Amniotic stem cell (primary cell): ENCODE data around the gene ADRA1B.
A peak's percentile ranks its signal among the peaks of the same experiment; 100 is the strongest.
"Not testable (repeated sequence)": the region's sequence is repeated elsewhere in the genome, so short reads cannot be mapped to it uniquely, and the experiment has no call there.

ENCODE experiments used
- DNase-seq: peaks from one replicate; lab custom pipeline; 2025; lab: John Stamatoyannopoulos, UW

ADRA1B gene

DNA sequence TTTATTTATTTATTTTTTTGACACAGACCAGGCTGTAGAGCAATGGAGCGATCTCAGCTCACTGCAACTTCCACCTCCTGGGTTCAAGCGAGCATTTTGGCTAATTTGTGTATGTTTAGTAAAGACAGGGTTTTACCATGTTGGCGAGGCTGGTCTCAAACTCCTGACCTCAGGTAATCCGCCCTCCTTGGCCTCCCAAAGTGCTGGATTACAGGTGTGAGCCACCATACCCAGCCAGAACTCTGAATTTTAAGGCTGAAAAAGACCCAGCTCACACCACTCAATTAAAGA, 49.5 kb downstream of the ADRA1B start:
- DNase-seq: not testable (repeated sequence)

DNA sequence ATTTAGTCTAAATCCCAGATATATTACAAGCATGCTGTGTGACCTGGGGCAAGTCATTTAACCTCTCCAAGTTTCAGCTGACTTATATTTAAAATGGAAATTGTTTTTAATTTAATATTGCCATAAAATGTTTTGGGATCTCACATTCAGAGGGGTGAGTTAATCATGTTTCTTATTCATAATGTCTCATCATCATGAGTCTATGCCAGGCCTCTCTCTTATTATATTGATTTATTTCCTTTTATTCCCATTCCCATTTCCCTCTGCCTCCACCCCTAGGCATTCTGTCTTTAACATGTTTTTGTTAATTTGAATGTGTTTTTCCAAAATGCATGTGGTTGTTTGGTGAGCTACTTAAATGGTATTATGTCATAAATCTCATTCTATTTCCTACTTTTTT, 53.7 kb downstream of the ADRA1B start:
- no peak for DNase-seq

DNA sequence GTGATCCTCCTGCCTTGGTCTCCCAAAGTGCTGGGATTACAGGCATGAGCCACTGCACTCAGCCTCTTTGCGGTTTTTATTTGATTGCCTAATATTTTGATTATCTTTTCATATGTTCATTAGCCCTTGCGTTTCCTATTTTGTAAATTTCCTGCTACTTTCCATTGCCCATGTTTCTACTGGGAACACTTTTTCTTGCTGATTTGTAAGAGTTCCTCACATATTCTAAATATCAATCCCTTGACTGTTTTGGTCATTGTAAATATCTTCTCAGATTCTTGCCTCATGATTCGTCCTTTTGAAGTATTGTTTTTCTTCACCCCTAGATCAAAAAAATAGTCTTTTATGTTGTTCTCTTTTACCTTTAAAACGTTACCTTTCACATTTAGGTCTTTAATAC, 54.8 kb downstream of the ADRA1B start:
- DNase-seq: no peak

DNA sequence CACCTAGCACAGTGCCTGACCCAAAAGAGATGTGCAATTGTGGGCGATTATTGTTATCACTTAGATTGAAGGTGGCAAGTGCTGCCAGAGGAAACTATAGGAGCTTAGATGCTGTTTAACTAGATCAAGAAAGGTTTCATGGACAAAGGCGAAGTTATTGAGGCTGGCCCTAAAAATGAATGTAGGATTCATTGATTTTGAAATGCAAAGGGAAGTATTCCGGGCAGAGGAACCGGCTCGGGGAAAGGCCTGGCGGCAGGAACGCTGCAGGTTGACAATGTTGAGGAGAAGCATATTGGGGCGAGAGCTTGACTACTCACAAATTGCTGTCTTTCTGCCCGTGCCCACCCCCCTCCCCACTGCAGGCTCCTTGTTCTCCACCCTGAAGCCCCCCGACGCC, 55.2 kb downstream of the ADRA1B start:
- no peak for DNase-seq

DNA sequence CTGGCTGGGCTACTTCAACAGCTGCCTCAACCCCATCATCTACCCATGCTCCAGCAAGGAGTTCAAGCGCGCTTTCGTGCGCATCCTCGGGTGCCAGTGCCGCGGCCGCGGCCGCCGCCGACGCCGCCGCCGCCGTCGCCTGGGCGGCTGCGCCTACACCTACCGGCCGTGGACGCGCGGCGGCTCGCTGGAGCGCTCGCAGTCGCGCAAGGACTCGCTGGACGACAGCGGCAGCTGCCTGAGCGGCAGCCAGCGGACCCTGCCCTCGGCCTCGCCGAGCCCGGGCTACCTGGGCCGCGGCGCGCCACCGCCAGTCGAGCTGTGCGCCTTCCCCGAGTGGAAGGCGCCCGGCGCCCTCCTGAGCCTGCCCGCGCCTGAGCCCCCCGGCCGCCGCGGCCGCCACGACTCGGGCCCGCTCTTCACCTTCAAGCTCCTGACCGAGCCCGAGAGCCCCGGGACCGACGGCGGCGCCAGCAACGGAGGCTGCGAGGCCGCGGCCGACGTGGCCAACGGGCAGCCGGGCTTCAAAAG, 55.7 kb downstream of the ADRA1B start:
- DNase-seq: no peak

DNA sequence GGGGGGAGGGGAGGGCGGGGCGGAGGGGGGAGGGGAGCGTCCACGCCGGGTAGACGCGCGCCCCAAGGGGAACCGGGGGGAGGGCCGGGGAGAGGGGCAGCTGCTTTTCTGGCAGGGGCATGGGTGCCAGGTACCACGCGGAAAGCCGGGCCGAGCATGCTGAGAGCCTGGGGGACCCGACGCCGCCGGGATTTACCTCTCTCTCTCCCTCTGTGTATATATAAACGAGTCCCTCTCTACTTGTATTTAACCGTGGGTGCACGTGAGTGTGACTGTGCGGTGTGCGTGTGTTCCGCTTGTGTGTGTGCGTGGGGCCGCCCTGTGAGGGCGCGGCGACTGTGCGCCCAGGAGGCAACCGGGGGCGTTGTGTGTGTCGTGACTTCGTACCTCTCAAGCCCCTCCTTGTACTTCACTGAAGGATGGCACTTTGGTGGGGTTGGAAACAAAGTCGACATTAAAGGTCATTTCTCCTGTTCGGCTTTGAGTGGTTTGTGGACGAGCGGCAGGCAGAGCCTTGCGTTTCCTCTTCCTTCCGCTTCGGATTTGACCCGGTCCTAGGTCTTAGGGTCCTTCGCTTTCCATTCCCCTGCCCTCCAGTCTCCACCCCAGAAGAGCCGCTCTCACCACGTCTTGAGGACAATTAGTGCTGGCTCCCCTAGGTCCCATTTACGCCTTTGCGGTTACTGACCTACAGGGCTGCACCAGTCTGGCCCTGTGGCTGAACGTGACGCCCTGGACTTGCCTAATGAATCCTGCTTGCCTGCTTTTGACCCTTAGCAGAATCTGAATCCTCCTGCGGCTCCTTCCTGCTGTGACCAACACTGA, 56.5 kb downstream of the ADRA1B start:
- no peak for DNase-seq

DNA sequence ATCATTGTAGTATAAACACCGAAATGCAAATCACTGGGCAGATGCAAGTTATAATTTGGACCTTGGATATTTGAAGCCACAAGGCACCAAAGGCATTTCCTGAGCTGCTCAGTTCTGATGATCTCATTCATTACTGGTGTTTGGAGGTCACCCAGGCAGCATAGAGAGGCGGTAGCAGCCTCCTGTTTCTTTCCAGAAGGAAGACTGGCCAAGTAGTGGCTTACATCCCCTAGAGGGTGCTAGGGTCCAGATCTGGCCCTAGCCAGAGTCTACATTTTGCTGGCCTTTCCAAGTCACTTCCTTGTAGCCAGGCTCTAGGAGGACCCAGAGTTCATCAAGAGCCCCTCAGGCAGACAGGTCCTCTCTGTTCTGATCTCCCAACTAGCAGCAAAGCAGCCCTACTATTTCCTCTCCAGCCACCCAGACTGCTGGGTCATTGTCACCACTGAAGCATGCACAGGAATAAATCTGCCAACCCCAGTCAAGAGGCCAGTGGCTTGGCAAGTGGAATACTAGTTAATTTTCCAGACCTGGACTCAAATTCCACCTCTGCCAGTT, 59.3 kb downstream of the ADRA1B start:
- DNase-seq: peak; percentile 77

DNA sequence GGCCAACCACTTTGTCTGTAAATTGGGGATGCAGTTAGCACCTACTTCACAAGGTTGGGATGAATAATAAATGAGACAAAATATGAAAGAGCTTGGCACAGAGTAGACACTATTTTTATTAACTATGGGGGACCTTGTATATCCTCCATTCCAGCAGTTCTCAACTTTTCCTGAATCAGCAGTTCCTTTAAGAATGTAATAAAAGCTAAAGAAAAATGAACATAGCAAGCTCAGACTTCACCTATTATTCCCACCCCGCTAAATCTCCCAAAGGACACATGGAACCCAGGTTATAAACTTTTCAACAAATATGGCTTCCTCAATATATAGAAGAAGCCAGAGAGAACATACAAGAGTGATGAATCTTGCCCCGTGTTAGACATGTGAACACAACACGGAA, 60.6 kb downstream of the ADRA1B start:
- no peak for DNase-seq

DNA sequence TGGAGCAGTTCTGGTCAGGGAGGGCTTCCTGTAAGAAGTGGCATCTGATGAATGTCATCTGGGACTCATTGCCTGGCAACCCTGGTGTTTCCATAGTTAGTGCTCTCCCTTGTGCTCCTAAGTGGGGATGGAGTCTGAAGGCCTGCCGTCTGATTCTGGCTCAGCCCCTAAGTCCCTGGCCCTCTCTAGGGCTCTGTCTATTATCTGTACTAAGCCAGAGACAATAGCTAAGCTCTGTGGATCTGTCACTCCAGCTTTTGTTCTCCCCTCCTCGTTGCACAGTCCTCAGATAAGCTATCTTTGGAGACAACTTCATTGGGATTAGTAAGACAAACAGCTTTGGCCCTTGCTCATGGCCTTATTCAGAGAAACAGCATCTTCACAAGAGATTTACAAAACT, 62.1 kb downstream of the ADRA1B start:
- no peak for DNase-seq

DNA sequence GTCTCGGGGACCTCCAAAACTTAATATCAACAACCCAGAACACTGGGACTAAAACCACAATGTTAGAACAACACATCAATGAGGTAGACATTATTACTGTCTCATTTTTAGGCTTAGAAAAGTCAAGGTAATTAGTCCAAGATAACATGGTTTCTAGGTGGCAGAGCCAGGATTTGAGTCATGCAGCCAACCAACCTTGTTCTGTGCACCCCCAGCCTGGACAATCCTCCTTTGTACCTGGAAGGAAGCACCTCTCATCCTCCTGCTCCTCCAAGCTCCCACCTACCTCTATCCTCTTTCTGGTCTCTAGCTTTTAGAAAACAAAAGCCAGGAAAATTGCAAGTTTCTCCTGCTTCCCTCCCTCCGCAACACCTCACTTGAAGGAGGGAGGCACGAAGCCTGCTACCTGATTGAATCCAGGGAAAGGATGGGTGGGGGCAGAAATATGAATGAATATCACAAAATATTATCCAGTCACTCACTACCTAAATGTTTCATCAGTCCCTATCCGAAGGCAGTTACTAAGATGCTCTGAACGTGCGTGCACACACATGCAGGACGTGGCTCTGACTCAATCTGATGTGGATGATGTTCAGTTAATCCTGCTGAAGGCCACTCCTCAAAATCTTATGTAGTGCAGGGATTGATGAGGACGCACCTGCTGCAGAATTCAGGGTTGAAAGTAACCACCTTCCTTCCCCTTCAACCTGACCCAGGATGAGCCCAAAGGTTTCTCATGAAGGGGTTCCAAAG, 66.3 kb downstream of the ADRA1B start:
- no peak for DNase-seq

DNA sequence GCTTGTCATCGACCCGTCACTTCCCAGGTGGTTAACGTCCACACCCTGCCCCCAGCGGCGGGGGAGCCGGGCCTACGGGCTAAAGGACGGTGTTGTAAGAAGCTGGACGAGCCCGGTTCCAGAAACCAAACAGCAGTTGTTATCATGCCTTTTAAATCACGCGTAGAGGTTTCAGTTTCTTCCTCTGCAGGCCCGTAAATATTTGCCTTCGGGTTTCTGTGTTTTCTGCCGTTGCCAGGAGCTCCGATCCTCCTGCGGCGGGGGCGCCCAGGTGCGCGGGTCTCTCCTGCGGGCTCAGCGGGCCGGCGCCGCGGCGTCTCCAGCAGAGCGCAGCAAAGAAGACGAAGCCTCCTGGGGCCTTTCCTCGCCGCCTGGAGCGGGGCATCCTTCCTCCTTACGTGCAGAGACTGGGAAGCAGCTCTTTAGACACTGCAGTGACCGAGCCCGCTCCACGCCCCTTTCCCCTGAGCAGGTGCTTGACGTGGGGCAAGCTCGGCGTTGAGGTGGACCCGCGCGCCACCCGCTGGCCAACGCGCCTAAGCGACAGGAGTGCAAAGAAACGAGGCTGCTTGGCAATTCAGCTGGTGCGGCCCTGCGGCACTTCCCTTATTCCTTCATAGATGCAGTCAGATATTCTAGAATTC, 70.9 kb downstream of the ADRA1B start:
- peak; percentile 47 for DNase-seq

DNA sequence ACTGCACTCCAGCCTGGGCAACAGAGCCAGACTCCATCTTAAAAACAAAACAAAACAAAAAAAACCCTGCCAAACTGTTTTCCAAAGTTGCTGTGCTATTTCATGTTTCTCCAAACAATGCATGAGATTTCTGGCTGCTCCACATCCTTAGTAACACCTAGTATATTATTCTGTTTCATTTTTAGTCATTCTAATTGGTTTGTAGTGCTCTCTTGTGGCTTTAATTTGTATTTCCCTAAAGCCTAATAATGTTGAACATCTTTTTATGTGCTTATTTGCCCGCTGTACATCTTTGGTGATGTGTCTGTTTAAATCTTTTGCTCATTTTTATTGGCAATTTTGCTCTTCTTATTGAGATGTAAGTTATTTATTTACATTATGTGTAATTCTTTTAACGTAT, 74.2 kb downstream of the ADRA1B start:
- no peak for DNase-seq

DNA sequence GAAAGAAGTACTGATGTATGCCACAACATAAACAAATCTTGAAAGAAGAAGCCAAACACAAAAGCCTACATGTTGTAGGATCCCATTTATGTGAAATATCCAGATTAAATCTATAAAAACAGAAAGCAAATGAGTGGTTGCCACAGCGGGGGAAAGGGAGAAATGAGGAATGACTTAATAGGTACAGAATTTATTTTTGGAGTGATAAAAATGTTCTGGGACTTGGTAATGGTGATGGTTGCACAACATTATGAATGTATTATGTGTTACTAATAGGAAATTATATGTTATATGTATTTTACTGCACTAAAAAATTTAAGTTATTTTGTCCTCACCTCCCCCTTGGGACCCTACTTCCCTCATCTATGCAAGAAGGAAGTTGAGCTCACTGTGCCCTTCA, 76.3 kb downstream of the ADRA1B start:
- no peak for DNase-seq

DNA sequence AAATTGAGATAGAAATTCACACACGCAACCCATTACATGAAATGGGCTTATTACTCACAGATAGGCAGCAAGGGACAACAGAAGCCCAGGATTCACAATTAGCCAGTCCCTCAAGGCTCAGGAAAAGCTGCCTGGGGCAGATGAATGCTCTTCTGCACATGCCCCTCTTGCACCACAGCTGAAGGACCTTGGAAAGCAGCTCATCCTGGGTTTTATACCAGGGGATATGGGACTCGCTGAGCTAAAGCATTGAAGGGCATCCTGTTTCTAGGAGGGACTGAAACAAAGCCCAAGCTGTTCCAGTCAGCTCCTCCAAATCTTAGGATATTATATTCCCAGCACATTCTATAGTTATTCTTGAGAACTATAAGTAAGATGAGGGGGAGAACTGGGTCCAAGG, 76.9 kb downstream of the ADRA1B start:
- DNase-seq: no peak

DNA sequence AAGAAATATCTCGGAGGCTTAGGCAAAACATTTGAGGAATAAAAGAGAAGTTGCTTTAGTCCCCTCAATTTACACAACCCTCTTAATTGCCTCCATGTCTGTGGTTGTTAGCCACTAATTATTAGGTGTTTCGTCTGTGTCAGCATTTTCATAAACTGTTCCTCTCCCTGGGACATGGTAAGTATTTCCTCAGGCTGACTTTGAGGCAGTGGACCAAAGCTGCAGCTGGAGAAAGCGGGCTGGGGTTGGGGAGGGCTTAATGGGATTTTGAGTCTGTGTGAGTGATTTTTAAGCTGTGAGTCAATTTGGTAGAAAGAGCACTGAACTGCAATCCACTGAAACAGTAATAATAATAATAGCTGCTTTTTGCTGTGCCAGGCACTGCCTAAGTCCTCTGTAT, 79.6 kb downstream of the ADRA1B start:
- no peak for DNase-seq

DNA sequence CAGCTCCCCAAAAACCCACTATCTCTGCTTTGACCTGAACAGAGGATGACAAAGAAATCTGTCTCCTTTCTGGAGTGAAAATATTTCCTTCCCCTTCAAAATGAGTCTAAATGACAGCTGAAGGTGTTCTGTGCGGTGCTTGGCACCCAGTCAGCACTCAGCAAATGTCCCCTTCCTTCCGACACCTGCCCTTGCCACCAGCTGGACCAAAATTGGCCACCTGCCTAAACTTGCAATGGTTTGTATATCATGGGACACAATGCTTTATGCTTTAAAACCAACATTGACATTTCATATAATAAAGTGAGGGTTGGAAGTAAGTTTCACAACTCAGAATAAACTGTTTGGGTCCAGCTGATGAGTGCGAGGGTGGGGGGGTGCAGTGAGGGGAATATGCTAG, 85.2 kb downstream of the ADRA1B start:
- no peak for DNase-seq

DNA sequence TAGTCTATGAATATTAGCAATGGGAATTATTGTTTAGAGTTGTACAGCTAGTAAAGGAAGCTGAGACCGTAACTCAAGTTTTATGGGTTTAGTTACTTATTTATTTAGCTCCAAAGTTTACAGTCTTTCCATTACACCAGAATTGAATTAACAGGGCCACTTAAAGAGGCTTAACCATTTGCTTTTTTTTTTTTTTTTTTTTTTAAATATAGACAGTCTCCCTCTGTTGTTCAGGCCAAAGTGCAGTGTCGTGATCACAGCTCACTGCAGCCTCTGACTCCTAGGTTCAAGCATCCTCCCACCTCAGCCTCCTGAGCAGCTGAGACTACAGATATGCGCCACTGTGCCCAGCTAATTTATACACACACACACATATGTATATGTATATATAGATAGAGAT, 91.2 kb downstream of the ADRA1B start:
- DNase-seq: no peak

DNA sequence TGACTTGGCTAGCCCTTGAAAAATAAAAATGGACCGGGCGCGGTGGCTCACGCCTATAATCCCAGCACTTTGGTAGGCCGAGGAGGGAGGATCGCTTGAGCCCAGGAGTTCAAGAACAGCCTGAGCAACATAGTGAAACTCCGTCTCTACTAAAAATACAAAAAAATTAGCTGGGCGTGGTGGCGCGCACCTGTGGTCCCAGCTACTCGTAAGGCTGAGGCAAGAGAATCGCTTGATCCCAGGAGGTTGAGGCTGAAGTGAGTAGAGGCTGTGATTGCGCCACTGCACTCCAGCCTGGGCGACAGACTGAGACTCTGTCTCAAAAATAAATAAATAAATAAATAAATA, 92.2 kb downstream of the ADRA1B start:
- DNase-seq: not testable (repeated sequence)

DNA sequence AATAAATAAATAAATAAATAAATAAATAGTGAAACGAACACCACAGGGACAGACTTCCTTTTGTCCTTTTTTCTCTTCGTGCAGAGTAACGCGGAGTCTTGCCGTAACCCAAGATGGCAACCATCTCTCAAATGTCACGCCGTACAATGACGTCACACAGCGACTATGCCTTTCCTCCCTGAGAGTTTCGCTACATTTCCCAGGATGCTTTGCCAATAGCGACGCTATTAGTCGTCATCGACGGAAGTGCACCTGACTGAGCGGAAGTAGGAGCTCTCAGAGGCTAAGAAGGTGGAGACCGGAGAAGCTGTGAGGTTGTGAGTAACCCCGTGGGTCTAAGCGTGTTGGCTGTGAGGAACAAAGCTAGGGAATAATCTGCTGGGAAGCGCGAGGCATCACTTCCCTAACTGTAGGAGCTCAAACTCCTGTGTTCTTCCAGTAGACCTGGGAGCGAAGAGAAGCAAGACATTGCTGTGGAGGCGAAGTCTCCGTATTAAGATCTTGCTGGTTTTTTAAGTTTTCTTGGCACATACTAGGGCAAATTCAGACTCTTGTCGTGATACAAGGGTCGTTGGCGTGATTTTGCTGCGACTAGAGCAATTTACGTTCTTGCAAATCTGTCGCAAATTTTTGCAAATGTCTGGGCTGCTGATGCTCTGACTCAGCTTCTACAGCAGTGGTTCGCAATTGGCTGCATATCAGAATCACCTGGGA, 92.8 kb downstream of the ADRA1B start, which contains the start of gene TTC1:
TSS of gene TTC1 (plus strand) at position 263 of the 714 bp plus-strand sequence. CDS start 1,390 bp downstream, outside the sequence.
- DNase-seq: peak; percentile 98

DNA sequence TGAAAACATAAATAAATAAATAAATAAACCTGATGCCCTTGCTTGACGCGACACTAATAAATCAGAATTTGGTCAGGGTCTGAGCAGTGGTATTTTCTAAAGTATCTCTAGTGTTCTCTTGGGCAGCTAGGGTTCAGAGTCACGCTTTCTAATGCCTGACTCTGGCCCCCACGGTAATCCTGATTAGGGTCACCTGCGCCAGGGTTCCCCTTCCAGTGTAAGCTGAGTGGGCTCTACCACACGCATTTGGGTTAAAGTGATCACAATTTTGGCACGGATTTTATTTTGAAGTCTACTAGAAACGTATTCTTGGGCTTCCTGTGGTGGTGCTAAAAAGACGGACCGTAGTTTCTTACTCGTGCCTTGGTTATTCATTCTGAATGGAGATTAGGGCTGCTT, 93.3 kb downstream of the ADRA1B start:
- no peak for DNase-seq

DNA sequence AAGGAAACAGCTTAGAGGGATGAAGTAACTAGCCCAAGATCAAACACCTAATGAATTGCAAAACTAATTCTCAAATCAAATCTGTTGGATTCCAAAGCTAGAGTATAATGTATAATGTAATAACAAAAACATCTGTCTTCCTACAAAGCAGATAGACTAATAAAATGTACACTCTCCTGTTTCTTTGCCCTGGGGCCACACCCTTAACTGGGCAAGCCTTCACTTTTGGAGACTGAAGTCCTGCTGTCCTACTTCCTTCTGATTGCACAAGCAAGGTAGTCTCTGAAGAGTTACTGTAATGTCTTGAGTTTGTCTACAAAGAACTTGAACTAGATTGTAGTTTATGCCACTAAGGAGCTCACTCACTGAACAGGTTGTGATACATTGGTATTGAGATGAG, 95.2 kb downstream of the ADRA1B start:
- no peak for DNase-seq

DNA sequence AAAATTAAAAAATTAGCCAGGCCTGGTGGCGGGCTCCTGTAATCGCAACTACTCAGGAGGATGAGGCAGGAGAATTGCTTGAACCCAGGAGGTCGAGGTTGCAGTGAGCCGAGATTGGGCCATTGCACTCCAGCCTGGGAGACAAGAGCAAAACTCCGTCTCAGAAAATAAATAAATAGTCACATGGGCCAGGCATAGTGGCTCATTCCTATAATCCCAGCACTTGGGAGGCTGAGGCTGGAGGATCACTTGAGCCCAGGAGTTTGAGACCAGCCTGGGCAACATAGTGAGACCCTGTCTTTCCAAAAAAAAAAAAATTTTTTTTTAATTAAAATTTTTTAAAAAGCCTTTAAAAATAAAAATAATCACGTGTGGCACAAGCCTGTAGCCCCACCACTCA, 97.9 kb downstream of the ADRA1B start:
- not testable (repeated sequence) for DNase-seq
